Activated T-helper 2 cell treated with anti-CD3 and anti-CD28 coated beads, Interferon-gamma antibody, Interleukin-2, Interleukin-4, amounts not matched to agents 10 μg/mL and 5 μg/mL and 100 μg/mL, durations not matched to agents 14 hours and 24 hours and 36 hours (primary cell): ENCODE results near the gene OLFML2A. TPM values are rescaled to one million over a fixed set of nuclear protein-coding genes. Genes with fewer than 3 reads are reported as not detected.
"Not testable (repeated sequence)": the region's sequence is repeated elsewhere in the genome, so short reads cannot be mapped to it uniquely, and the experiment has no call there.

Source experiments
- DNase-seq: peaks from one replicate; pipeline ENCODE4 v3.0.0; 2021; ENCODE audit warnings: low spot score
- H3K27ac Mint-ChIP-seq: one replicate; pipeline ENCODE4 v1.8.0; 2021; ENCODE audit warnings: mixed read lengths
- H3K27me3 Mint-ChIP-seq: one replicate; pipeline ENCODE4 v1.8.0; 2021; ENCODE audit warnings: low read depth, mixed read lengths
- H3K36me3 Mint-ChIP-seq: one replicate; pipeline ENCODE4 v1.8.0; 2021; ENCODE audit warnings: low read depth, mixed read lengths
- H3K4me1 Mint-ChIP-seq: one replicate; pipeline ENCODE4 v1.8.0; 2021; ENCODE audit warnings: low read depth, mixed read lengths
- H3K4me3 Mint-ChIP-seq: one replicate; pipeline ENCODE4 v1.8.0; 2021; ENCODE audit warnings: low read depth, mild to moderate bottlenecking, moderate library complexity, mixed read lengths
- H3K9me3 Mint-ChIP-seq: one replicate; pipeline ENCODE4 v1.8.0; 2021; ENCODE audit warnings: mixed read lengths
- intact Hi-C: fragments of 100-400 bp; cut with micrococcal nuclease; formaldehyde crosslinking; loops from one replicate; pipeline ENCODE4 v1.15.1; 2023
- total RNA-seq: library from RNA; stranded (reverse); gene quantifications from 2 replicates; pipeline ENCODE4 v1.2.3, GENCODE V29; 2022

OLFML2A gene
- total RNA-seq, 1 donor from 2014 or later = not detected

- intact Hi-C loops = no loop called here
- Mint-ChIP-seq H3K27ac (no peak overlapping the region), H3K4me3 (no peak overlapping the region), H3K9me3 (no peaks in the 10 kb centered on the region), H3K4me1 (no peaks in the 10 kb centered on the region), H3K27me3 (no peaks in the 10 kb centered on the region), H3K36me3 (no peaks in the 10 kb centered on the region)
- no peak for DNase-seq
Observed at GRCh38 chr9:124831642-124832364, 54.9 kb downstream of the OLFML2A start.

GRCh38 chr9:124834591-124834990 is 57.7 kb downstream of the OLFML2A start:
- no peaks in the 10 kb centered on the region for H3K4me1 Mint-ChIP-seq
- intact Hi-C loops = no loop called here
- DNase-seq = no peak
- H3K36me3 Mint-ChIP-seq = no peaks in the 10 kb centered on the region
- H3K27me3 Mint-ChIP-seq = peaks cover 9% of the 10 kb centered on the region
- H3K4me3 Mint-ChIP-seq = no peak overlapping the region
- H3K9me3 Mint-ChIP-seq = no peaks in the 10 kb centered on the region
- H3K27ac Mint-ChIP-seq = no peak overlapping the region

GRCh38 chr9:124835026-124835557 is 58.2 kb downstream of the OLFML2A start:
- Mint-ChIP-seq H3K9me3 (no peaks in the 10 kb centered on the region), H3K36me3 (no peaks in the 10 kb centered on the region), H3K27me3 (peaks cover 9% of the 10 kb centered on the region), H3K4me3 (no peak overlapping the region), H3K27ac (no peak overlapping the region), H3K4me1 (no peaks in the 10 kb centered on the region)
- DNase-seq = no peak
- intact Hi-C loops = no loop called here

- intact Hi-C loops, H3K27ac Mint-ChIP-seq, H3K36me3 Mint-ChIP-seq, H3K27me3 Mint-ChIP-seq, H3K9me3 Mint-ChIP-seq, DNase-seq, H3K4me1 Mint-ChIP-seq, H3K4me3 Mint-ChIP-seq: not testable (repeated sequence)
Observed at GRCh38 chr9:124838132-124838531, 61.2 kb downstream of the OLFML2A start.

GRCh38 chr9:124838567-124839275 is 61.8 kb downstream of the OLFML2A start:
- H3K4me3 Mint-ChIP-seq, H3K9me3 Mint-ChIP-seq, H3K4me1 Mint-ChIP-seq, intact Hi-C loops, H3K27ac Mint-ChIP-seq, DNase-seq, H3K27me3 Mint-ChIP-seq, H3K36me3 Mint-ChIP-seq: not testable (repeated sequence)

GRCh38 chr9:124839612-124840299 is 62.8 kb downstream of the OLFML2A start:
- peaks cover 9% of the 10 kb centered on the region for H3K27me3 Mint-ChIP-seq
- intact Hi-C loops = no loop called here
- H3K36me3 Mint-ChIP-seq = no peaks in the 10 kb centered on the region
- H3K9me3 Mint-ChIP-seq = no peaks in the 10 kb centered on the region
- no peak overlapping the region for H3K27ac Mint-ChIP-seq
- H3K4me3 Mint-ChIP-seq = no peak overlapping the region
- DNase-seq = no peak
- H3K4me1 Mint-ChIP-seq = no peaks in the 10 kb centered on the region

GRCh38 chr9:124840300-124840833 is 63.4 kb downstream of the OLFML2A start:
- H3K27me3 Mint-ChIP-seq = peaks cover 9% of the 10 kb centered on the region

GRCh38 chr9:124841075-124841821 is 64.3 kb downstream of the OLFML2A start:
- Mint-ChIP-seq H3K4me3 (no peak overlapping the region), H3K4me1 (no peaks in the 10 kb centered on the region), H3K27me3 (peaks cover 9% of the 10 kb centered on the region), H3K36me3 (no peaks in the 10 kb centered on the region), H3K27ac (no peak overlapping the region), H3K9me3 (no peaks in the 10 kb centered on the region)
- DNase-seq = no peak
- intact Hi-C loops = no loop called here

More at GRCh38 chr9:124840300-124840833, 63.4 kb downstream of the OLFML2A start:
- Mint-ChIP-seq H3K36me3 (no peaks in the 10 kb centered on the region), H3K4me3 (no peak overlapping the region), H3K4me1 (no peaks in the 10 kb centered on the region), H3K9me3 (no peaks in the 10 kb centered on the region), H3K27ac (no peak overlapping the region)
- intact Hi-C loops = no loop called here
- no peak for DNase-seq

GRCh38 chr9:124843456-124844034 is 66.6 kb downstream of the OLFML2A start:
- Mint-ChIP-seq H3K36me3 (no peaks in the 10 kb centered on the region), H3K9me3 (no peaks in the 10 kb centered on the region), H3K4me3 (no peak overlapping the region), H3K27ac (no peak overlapping the region), H3K4me1 (no peaks in the 10 kb centered on the region), H3K27me3 (peaks cover 2% of the 10 kb centered on the region)
- DNase-seq = no peak
- intact Hi-C loops = no loop called here

GRCh38 chr9:124844291-124844690 is 67.4 kb downstream of the OLFML2A start:
- no peaks in the 10 kb centered on the region for H3K36me3 Mint-ChIP-seq
- DNase-seq = no peak
- intact Hi-C loops = no loop called here
- H3K27ac Mint-ChIP-seq = no peak overlapping the region
- no peaks in the 10 kb centered on the region for H3K9me3 Mint-ChIP-seq
- H3K27me3 Mint-ChIP-seq = peaks cover 2% of the 10 kb centered on the region
- H3K4me3 Mint-ChIP-seq = no peak overlapping the region
- H3K4me1 Mint-ChIP-seq = no peaks in the 10 kb centered on the region

GRCh38 chr9:124846467-124846866 is 69.5 kb downstream of the OLFML2A start:
- intact Hi-C loops, DNase-seq, H3K36me3 Mint-ChIP-seq: not testable (repeated sequence)

GRCh38 chr9:124846969-124847368 is 70.0 kb downstream of the OLFML2A start:
- Mint-ChIP-seq H3K4me1 (no peaks in the 10 kb centered on the region), H3K27ac (no peak overlapping the region), H3K4me3 (no peak overlapping the region), H3K27me3 (peaks cover 8% of the 10 kb centered on the region), H3K36me3 (no peaks in the 10 kb centered on the region), H3K9me3 (no peaks in the 10 kb centered on the region)
- intact Hi-C loops = no loop called here
- DNase-seq = no peak

More at GRCh38 chr9:124846467-124846866, 69.5 kb downstream of the OLFML2A start:
- H3K9me3 Mint-ChIP-seq, H3K4me3 Mint-ChIP-seq, H3K4me1 Mint-ChIP-seq, H3K27me3 Mint-ChIP-seq, H3K27ac Mint-ChIP-seq: not testable (repeated sequence)
